ENCODE measurements around the gene NPTN. TPM values are rescaled to one million over a fixed set of nuclear protein-coding genes. Genes with fewer than 3 reads are reported as not detected.

The NPTN gene
- total and polyA plus RNA-seq, 2 of the 13 experiments (the other 11 are each of a cell fraction or from before 2014, with no cell fraction given), result 78.0 to 110 TPM

DNA sequence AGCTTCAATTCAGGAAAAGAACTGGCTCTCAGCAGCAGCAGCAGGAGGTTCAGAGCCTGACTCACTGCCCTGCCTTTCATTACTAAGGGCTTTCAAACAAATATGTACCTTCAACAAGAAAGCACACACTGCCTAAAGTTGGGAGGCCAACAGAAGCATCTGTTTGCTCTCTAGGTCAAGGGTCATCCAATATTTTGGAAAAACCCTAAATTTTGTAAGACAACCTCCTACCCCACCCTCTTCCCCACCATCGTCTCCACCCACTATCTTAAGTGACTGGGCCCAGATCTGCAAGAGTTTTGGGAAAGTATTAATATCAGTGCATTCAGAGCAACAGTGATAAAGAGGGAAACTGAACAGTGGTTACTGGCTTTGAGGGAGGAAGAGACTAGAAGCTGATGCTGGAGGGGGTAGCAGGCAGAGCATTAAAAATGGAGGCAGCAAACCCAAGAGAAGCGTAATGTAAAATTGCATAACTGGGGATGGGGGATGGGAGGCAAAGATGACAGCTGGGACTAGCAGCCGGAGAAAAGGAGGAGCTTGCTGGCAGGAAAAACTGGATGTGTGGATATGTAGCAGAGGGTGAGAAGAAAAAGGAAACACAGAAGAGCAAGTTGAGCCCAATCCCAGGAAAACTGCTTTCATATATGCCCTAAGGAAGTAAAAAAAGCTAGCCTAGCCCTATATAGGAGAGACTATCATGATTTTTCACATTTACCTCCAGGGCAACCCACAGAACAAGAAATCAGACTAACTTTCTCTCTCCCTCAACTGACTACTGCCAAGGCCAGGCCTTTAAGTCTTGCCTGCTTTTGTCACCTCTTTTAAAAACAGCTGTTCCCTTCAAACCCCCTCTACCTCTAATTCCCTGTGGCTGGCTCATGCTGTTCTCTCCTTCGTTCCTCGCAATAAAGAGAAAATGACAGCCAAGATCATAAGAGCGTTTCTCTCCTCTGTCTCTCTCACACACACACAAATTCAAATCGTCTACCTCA is 31.4 kb downstream of the NPTN start (continued):
- TF ChIP-seq, protein P1, sequence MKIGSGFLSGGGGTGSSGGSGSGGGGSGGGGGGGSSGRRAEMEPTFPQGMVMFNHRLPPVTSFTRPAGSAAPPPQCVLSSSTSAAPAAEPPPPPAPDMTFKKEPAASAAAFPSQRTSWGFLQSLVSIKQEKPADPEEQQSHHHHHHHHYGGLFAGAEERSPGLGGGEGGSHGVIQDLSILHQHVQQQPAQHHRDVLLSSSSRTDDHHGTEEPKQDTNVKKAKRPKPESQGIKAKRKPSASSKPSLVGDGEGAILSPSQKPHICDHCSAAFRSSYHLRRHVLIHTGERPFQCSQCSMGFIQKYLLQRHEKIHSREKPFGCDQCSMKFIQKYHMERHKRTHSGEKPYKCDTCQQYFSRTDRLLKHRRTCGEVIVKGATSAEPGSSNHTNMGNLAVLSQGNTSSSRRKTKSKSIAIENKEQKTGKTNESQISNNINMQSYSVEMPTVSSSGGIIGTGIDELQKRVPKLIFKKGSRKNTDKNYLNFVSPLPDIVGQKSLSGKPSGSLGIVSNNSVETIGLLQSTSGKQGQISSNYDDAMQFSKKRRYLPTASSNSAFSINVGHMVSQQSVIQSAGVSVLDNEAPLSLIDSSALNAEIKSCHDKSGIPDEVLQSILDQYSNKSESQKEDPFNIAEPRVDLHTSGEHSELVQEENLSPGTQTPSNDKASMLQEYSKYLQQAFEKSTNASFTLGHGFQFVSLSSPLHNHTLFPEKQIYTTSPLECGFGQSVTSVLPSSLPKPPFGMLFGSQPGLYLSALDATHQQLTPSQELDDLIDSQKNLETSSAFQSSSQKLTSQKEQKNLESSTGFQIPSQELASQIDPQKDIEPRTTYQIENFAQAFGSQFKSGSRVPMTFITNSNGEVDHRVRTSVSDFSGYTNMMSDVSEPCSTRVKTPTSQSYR (CRISPR knock-in tag; IDR thresholded peaks at IDR 0.05; ENCODE audit: borderline replicate concordance), result peak; percentile 91
- no peak for TF ChIP-seq SRSF9 (IDR thresholded peaks at IDR 0.05; ENCODE audit: borderline replicate concordance, insufficient read depth, low read depth, low read length, poor library complexity, severe bottlenecking)
- no peak for TF ChIP-seq BRCA1 (CRISPR knock-in tag; IDR thresholded peaks at IDR 0.05)
- TF ChIP-seq NR2F1 (CRISPR knock-in tag; IDR thresholded peaks at IDR 0.05), result peak in 1 of 2 experiments; percentile 65; a peak in 1 of 4 replicates
- TF ChIP-seq ZNF414 (CRISPR knock-in tag; IDR thresholded peaks at IDR 0.05), result no peak
- TF ChIP-seq, protein P2, sequence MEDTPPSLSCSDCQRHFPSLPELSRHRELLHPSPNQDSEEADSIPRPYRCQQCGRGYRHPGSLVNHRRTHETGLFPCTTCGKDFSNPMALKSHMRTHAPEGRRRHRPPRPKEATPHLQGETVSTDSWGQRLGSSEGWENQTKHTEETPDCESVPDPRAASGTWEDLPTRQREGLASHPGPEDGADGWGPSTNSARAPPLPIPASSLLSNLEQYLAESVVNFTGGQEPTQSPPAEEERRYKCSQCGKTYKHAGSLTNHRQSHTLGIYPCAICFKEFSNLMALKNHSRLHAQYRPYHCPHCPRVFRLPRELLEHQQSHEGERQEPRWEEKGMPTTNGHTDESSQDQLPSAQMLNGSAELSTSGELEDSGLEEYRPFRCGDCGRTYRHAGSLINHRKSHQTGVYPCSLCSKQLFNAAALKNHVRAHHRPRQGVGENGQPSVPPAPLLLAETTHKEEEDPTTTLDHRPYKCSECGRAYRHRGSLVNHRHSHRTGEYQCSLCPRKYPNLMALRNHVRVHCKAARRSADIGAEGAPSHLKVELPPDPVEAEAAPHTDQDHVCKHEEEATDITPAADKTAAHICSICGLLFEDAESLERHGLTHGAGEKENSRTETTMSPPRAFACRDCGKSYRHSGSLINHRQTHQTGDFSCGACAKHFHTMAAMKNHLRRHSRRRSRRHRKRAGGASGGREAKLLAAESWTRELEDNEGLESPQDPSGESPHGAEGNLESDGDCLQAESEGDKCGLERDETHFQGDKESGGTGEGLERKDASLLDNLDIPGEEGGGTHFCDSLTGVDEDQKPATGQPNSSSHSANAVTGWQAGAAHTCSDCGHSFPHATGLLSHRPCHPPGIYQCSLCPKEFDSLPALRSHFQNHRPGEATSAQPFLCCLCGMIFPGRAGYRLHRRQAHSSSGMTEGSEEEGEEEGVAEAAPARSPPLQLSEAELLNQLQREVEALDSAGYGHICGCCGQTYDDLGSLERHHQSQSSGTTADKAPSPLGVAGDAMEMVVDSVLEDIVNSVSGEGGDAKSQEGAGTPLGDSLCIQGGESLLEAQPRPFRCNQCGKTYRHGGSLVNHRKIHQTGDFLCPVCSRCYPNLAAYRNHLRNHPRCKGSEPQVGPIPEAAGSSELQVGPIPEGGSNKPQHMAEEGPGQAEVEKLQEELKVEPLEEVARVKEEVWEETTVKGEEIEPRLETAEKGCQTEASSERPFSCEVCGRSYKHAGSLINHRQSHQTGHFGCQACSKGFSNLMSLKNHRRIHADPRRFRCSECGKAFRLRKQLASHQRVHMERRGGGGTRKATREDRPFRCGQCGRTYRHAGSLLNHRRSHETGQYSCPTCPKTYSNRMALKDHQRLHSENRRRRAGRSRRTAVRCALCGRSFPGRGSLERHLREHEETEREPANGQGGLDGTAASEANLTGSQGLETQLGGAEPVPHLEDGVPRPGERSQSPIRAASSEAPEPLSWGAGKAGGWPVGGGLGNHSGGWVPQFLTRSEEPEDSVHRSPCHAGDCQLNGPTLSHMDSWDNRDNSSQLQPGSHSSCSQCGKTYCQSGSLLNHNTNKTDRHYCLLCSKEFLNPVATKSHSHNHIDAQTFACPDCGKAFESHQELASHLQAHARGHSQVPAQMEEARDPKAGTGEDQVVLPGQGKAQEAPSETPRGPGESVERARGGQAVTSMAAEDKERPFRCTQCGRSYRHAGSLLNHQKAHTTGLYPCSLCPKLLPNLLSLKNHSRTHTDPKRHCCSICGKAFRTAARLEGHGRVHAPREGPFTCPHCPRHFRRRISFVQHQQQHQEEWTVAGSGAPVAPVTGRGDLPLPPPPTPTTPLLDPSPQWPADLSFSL (CRISPR knock-in tag; IDR thresholded peaks at IDR 0.05), result 0 out of 2 replicates have a peak, but pooled peaks have one; percentile 25
- TF ChIP-seq LCORL (IDR thresholded peaks at IDR 0.05), result 0 out of 2 replicates have a peak, but pooled peaks have one; percentile 19
- TF ChIP-seq LCORL (CRISPR knock-in tag; IDR thresholded peaks at IDR 0.05), result peak; percentile 60; the same call in 1 of the 2 replicates
- no peak for TF ChIP-seq ZBTB34 (CRISPR knock-in tag; IDR thresholded peaks at IDR 0.05)
- peak; percentile 48; the same call in 1 of the 2 replicates for TF ChIP-seq ZNF256 (CRISPR knock-in tag; conservative IDR thresholded peaks at IDR 0.05)
- TF ChIP-seq NCOA5 (CRISPR knock-in tag; IDR thresholded peaks at IDR 0.05), result no peak
- no peak for TF ChIP-seq RNF219 (CRISPR knock-in tag; IDR thresholded peaks at IDR 0.05)

All from HepG2 (cell line).